Stimulated activated CD8-positive, alpha-beta memory T cell treated with anti-CD3 and anti-CD28 coated beads, Interleukin-7, amount 100 ng/mL, for 24 hours (primary cell): Measurements from ENCODE around the gene BST2.

Experiments
- DNase-seq: peaks from one replicate; pipeline ENCODE4 v3.0.0-alpha.2; 2020; ENCODE audit warnings: low read depth

Gene BST2

GRCh38 chr19:17419621-17420474, 14.4 kb upstream of the BST2 start, which contains the start of gene MVB12A:
Gene MVB12A (plus strand): TSS chr19:17420047. CDS start chr19:17420136, 89 bp downstream.
- DNase-seq: peak; percentile 85

- no peak for DNase-seq
Observed at GRCh38 chr19:17419154-17419620, 13.8 kb upstream of the BST2 start.

- no peak for DNase-seq
Observed at GRCh38 chr19:17418710-17419109, 13.3 kb upstream of the BST2 start.

- no peak for DNase-seq
Observed at GRCh38 chr19:17415121-17415520, 9.7 kb upstream of the BST2 start.

GRCh38 chr19:17414097-17414496, 8.7 kb upstream of the BST2 start:
- DNase-seq: no peak

GRCh38 chr19:17411801-17412200, 6.4 kb upstream of the BST2 start:
- no peak for DNase-seq

- DNase-seq: no peak
Observed at GRCh38 chr19:17409990-17410389, 4.6 kb upstream of the BST2 start.

- DNase-seq: no peak
Observed at GRCh38 chr19:17406887-17407196, 1.4 kb upstream of the BST2 start.

- DNase-seq: no peak
Observed at GRCh38 chr19:17406046-17406886, 836 bp upstream of the BST2 start.

GRCh38 chr19:17404621-17405249, 695 bp downstream of the BST2 start:
- DNase-seq: no peak

GRCh38 chr19:17404015-17404414, 1.4 kb downstream of the BST2 start:
- DNase-seq: no peak

GRCh38 chr19:17402982-17403855, 2.2 kb downstream of the BST2 start:
- no peak for DNase-seq

GRCh38 chr19:17401628-17402027, 3.8 kb downstream of the BST2 start:
- DNase-seq: no peak

- no peak for DNase-seq
Observed at GRCh38 chr19:17398902-17399527, 6.4 kb downstream of the BST2 start.

- peak; percentile 59 for DNase-seq
Observed at GRCh38 chr19:17394891-17395415, 10.5 kb downstream of the BST2 start.

- no peak for DNase-seq
Observed at GRCh38 chr19:17393914-17394313, 11.5 kb downstream of the BST2 start, which contains the start of gene CCDC194. Gene CCDC194 (minus strand): TSS chr19:17394196. CDS start chr19:17394158, 38 bp downstream.

- DNase-seq: no peak
Observed at GRCh38 chr19:17393002-17393401, 12.4 kb downstream of the BST2 start.

- DNase-seq: no peak
Observed at GRCh38 chr19:17391371-17392151, 13.9 kb downstream of the BST2 start.

GRCh38 chr19:17390665-17391370, 14.6 kb downstream of the BST2 start:
- peak; percentile 87 for DNase-seq
